ENCODE data around the gene ADARB1.

The ADARB1 gene

GRCh38 chr21:45047257-45047656, 27.1 kb upstream of the ADARB1 start:
- no peaks in the 10 kb centered on the region for H3K36me3 Mint-ChIP-seq
- peaks cover 24% of the 10 kb centered on the region for H3K27me3 Mint-ChIP-seq
- ATAC-seq (ENCODE audit: low read depth), result no peak

GRCh38 chr21:45048026-45048698, 26.2 kb upstream of the ADARB1 start:
- no peaks in the 10 kb centered on the region for H3K36me3 Mint-ChIP-seq
- H3K4me3 Mint-ChIP-seq, result no peak overlapping the region
- no peaks in the 10 kb centered on the region for H3K4me1 Mint-ChIP-seq
- peaks cover 26% of the 10 kb centered on the region for H3K27me3 Mint-ChIP-seq
- DNase-seq (ENCODE audit: low spot score in 2 of 2) (no peak), ATAC-seq (ENCODE audit: low read depth) (no peak)
- H3K9me3 Mint-ChIP-seq, result peaks cover 9% of the 10 kb centered on the region
- no peak overlapping the region for H3K27ac Mint-ChIP-seq

More at GRCh38 chr21:45047257-45047656, 27.1 kb upstream of the ADARB1 start:
- Mint-ChIP-seq H3K9me3 (peaks cover 9% of the 10 kb centered on the region), H3K27ac (no peak overlapping the region), H3K4me1 (peaks cover 2% of the 10 kb centered on the region), H3K4me3 (no peak overlapping the region)
- no peak for DNase-seq (ENCODE audit: low spot score in 2 of 2)

- Mint-ChIP-seq H3K36me3 (no peaks in the 10 kb centered on the region), H3K4me3 (no peak overlapping the region), H3K9me3 (peaks cover 9% of the 10 kb centered on the region), H3K27ac (no peak overlapping the region), H3K4me1 (no peaks in the 10 kb centered on the region), H3K27me3 (peaks cover 30% of the 10 kb centered on the region)
- DNase-seq (ENCODE audit: low spot score in 2 of 2) (no peak), ATAC-seq (ENCODE audit: low read depth) (no peak)
Observed at GRCh38 chr21:45048968-45049367, 25.4 kb upstream of the ADARB1 start.

DNA sequence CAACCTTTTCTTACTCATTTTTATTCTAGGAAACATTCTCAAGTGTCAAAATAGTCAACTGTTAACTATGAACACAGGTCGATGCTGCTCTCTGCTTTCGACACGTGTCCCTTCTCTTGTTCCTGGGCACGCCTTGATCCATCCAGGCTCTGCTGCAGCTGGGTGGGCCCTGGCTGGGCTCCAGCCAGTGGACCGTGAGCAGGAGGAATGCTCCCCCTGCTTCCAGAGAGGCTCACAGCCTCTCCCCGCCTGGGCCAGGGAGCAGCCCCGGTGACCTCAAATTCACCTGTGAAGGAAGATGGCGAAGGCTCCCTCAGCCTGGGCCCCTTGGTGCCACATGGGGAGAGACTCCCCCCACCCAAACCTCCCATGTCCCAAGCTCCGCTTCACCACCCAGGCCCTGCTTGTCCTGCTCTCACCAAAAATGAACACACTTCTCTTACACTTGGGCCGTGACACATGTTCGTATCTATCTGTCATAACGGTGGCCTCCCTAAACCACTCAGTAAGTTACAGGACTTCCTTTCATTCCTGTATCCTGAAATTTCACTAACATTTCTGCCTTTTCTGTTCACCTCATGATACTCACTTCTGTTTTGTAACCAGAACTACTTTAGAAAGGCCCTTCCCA, 24.6 kb upstream of the ADARB1 start:
- ATAC-seq (ENCODE audit: low read depth) (no peak), DNase-seq (ENCODE audit: low spot score in 2 of 2) (no peak)
- no peak overlapping the region for H3K27ac Mint-ChIP-seq
- H3K4me3 Mint-ChIP-seq, result no peak overlapping the region
- H3K36me3 Mint-ChIP-seq, result no peaks in the 10 kb centered on the region
- peaks cover 31% of the 10 kb centered on the region for H3K27me3 Mint-ChIP-seq
- no peaks in the 10 kb centered on the region for H3K4me1 Mint-ChIP-seq
- peaks cover 9% of the 10 kb centered on the region for H3K9me3 Mint-ChIP-seq

GRCh38 chr21:45050345-45050796, 24.0 kb upstream of the ADARB1 start:
- ATAC-seq (ENCODE audit: low read depth) (no peak), DNase-seq (ENCODE audit: low spot score in 2 of 2) (no peak)
- H3K9me3 Mint-ChIP-seq, result peaks cover 6% of the 10 kb centered on the region
- no peaks in the 10 kb centered on the region for H3K4me1 Mint-ChIP-seq
- H3K27ac Mint-ChIP-seq, result no peak overlapping the region
- H3K36me3 Mint-ChIP-seq, result no peaks in the 10 kb centered on the region
- H3K4me3 Mint-ChIP-seq, result no peak overlapping the region
- H3K27me3 Mint-ChIP-seq, result peaks cover 31% of the 10 kb centered on the region

GRCh38 chr21:45050797-45051489, 23.4 kb upstream of the ADARB1 start:
- peaks cover 30% of the 10 kb centered on the region for H3K27me3 Mint-ChIP-seq

GRCh38 chr21:45051580-45052434, 22.6 kb upstream of the ADARB1 start:
- no peak overlapping the region for H3K4me3 Mint-ChIP-seq
- ATAC-seq (ENCODE audit: low read depth), result no peak
- DNase-seq (ENCODE audit: low spot score in 2 of 2), result no peak

More at GRCh38 chr21:45050797-45051489, 23.4 kb upstream of the ADARB1 start:
- Mint-ChIP-seq H3K27ac (no peak overlapping the region), H3K4me3 (no peak overlapping the region), H3K36me3 (no peaks in the 10 kb centered on the region), H3K4me1 (peaks cover under 1% of the 10 kb centered on the region), H3K9me3 (peaks cover 6% of the 10 kb centered on the region)
- ATAC-seq (ENCODE audit: low read depth) (no peak), DNase-seq (ENCODE audit: low spot score in 2 of 2) (no peak)

DNA sequence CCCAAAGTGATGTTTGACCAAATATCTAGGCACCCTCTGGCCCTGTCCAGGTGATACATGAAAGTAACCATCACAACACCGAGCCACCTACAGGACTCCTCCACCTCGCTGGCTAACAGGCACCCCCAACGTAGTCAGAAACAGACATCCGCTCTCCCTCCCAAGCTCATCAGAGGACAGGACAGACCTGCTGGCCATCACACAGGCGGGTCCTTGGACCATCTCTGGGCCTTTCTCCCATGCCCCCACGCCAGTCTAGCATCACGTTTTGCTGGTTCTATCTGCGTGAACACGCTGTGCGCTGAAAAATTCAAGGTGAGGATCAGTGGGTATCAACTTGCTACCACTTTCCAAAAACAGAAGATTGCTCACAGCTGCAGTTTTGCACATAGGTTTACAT, 21.4 kb upstream of the ADARB1 start:
- no peak for ATAC-seq (ENCODE audit: low read depth)
- no peak overlapping the region for H3K27ac Mint-ChIP-seq
- no peak overlapping the region for H3K4me3 Mint-ChIP-seq
- DNase-seq (ENCODE audit: low spot score in 2 of 2), result no peak
- no peaks in the 10 kb centered on the region for H3K36me3 Mint-ChIP-seq
- peaks cover 38% of the 10 kb centered on the region for H3K27me3 Mint-ChIP-seq
- peaks cover 3% of the 10 kb centered on the region for H3K4me1 Mint-ChIP-seq
- no peaks in the 10 kb centered on the region for H3K9me3 Mint-ChIP-seq

More at GRCh38 chr21:45051580-45052434, 22.6 kb upstream of the ADARB1 start:
- no peaks in the 10 kb centered on the region for H3K36me3 Mint-ChIP-seq
- peaks cover 3% of the 10 kb centered on the region for H3K4me1 Mint-ChIP-seq
- peaks cover 36% of the 10 kb centered on the region for H3K27me3 Mint-ChIP-seq
- peaks cover 5% of the 10 kb centered on the region for H3K9me3 Mint-ChIP-seq
- no peak overlapping the region for H3K27ac Mint-ChIP-seq

DNA sequence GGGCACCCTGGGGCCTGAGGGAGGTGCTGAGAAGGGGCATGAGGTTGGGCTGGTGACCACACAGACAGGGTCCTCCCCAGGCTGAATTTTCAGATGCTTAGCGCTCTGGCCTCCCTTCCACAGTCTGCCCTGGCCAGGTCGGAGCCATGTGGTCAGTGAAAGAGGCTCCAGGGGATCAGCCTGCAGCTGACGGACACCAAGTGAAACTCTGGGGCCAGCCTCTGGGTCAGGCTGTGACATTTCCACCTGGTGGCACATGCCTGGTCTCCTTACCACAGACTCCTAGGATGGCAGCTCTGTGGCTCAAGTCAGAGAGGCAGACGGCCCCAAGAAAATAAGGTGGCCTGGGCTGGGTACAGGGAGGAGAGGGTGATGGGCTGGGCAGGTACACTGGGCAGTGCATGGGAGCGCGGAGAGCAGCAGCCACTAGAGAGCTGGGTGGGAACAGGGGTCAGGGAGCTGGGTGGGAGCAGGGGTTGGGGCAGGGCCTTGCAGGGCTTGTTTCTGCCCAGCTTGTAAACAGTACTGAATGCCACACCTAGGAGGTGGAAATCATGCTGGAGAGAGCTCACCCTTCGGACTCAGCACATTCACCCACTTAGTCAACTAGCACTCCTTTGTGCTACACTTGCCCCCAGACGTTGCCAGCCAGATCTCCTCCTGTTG, 20.7 kb upstream of the ADARB1 start:
- Mint-ChIP-seq H3K9me3 (no peaks in the 10 kb centered on the region), H3K27ac (no peak overlapping the region), H3K27me3 (peaks cover 39% of the 10 kb centered on the region), H3K36me3 (no peaks in the 10 kb centered on the region), H3K4me3 (no peak overlapping the region), H3K4me1 (peaks cover 3% of the 10 kb centered on the region)
- ATAC-seq (ENCODE audit: low read depth) (no peak), DNase-seq (ENCODE audit: low spot score in 2 of 2) (no peak)

GRCh38 chr21:45054227-45054926, 20.0 kb upstream of the ADARB1 start:
- no peaks in the 10 kb centered on the region for H3K9me3 Mint-ChIP-seq
- no peak for DNase-seq (ENCODE audit: low spot score in 2 of 2)
- ATAC-seq (ENCODE audit: low read depth), result no peak

GRCh38 chr21:45054927-45055612, 19.3 kb upstream of the ADARB1 start:
- no peak overlapping the region for H3K4me3 Mint-ChIP-seq
- no peak for DNase-seq (ENCODE audit: low spot score in 2 of 2)
- H3K4me1 Mint-ChIP-seq, result peaks cover 3% of the 10 kb centered on the region
- H3K36me3 Mint-ChIP-seq, result no peaks in the 10 kb centered on the region
- ATAC-seq (ENCODE audit: low read depth), result no peak
- no peak overlapping the region for H3K27ac Mint-ChIP-seq
- peaks cover 37% of the 10 kb centered on the region for H3K27me3 Mint-ChIP-seq
- H3K9me3 Mint-ChIP-seq, result no peaks in the 10 kb centered on the region

More at GRCh38 chr21:45054227-45054926, 20.0 kb upstream of the ADARB1 start:
- Mint-ChIP-seq H3K27ac (no peak overlapping the region), H3K27me3 (peaks cover 39% of the 10 kb centered on the region), H3K4me1 (peaks cover 3% of the 10 kb centered on the region), H3K4me3 (no peak overlapping the region), H3K36me3 (no peaks in the 10 kb centered on the region)

GRCh38 chr21:45055861-45056260, 18.5 kb upstream of the ADARB1 start:
- H3K4me1 Mint-ChIP-seq, result peaks cover 3% of the 10 kb centered on the region
- no peak overlapping the region for H3K4me3 Mint-ChIP-seq
- DNase-seq (ENCODE audit: low spot score in 2 of 2) (no peak), ATAC-seq (ENCODE audit: low read depth) (no peak)
- H3K27ac Mint-ChIP-seq, result no peak overlapping the region
- no peaks in the 10 kb centered on the region for H3K9me3 Mint-ChIP-seq
- H3K27me3 Mint-ChIP-seq, result peaks cover 34% of the 10 kb centered on the region
- H3K36me3 Mint-ChIP-seq, result no peaks in the 10 kb centered on the region
